Right lobe of liver (tissue), 6 donors: ENCODE results near the gene AKR1B15. TPM values are rescaled to one million over a fixed set of nuclear protein-coding genes. Genes with fewer than 3 reads are reported as not detected.

Experiments used
- ATAC-seq, 4 donors: fragments of 200-7000 bp; cut with Tn5 transposase; one replicate each; pipeline ENCODE4 v1.9.1; 2020; ENCODE audit warnings: mild to moderate bottlenecking in 4 of 4, moderate library complexity in 4 of 4
- DNase-seq, 3 donors: peaks; one replicate each; pipeline ENCODE4 v3.0.0-alpha.2; 2020
- H3K27ac ChIP-seq, 3 donors: fragments of 200-600 bp; one replicate each; pipeline ENCODE4 v1.8.0; 2022
- H3K27me3 ChIP-seq, 2 donors: fragments of 200-600 bp; one replicate each; pipeline ENCODE4 v1.8.0; 2022
- H3K36me3 ChIP-seq, 4 donors: fragments of 200-600 bp; sonication (generic) in 1 of 4; one replicate each; pipeline versions ENCODE4 v1.5.1 to v1.8.0; 2017 to 2022; ENCODE audit warnings: control low read depth in 1 of 4
- H3K4me1 ChIP-seq, 4 donors: fragments of 200-600 bp; sonication (generic) in 1 of 4; one replicate each; pipeline versions ENCODE4 v1.5.1 to v1.8.0; 2017 to 2022; ENCODE audit warnings: control low read depth in 1 of 4
- H3K4me3 ChIP-seq, 3 donors: fragments of 200-600 bp; one replicate each; pipeline ENCODE4 v1.8.0; 2022
- H3K9me3 ChIP-seq, 4 donors: fragments of 200-600 bp; sonication (generic) in 1 of 4; one replicate each; pipeline versions ENCODE4 v1.5.1 to v1.8.0; 2017 to 2022; ENCODE audit warnings: control low read depth in 1 of 4
- POLR2A ChIP-seq: fragments of 450-650 bp; IDR thresholded peaks from one replicate; pipeline ENCODE4 v1.6.1; 2017; ENCODE audit warnings: antibody characterized with exemption, mild to moderate bottlenecking
- WGBS: methylation state at CpG from one replicate; pipeline ENCODE4 v1.1.6; 2018; ENCODE audit warnings: low coverage, low lambda C conversion rate; ENCODE audit not compliant: insufficient coverage; ENCODE audit errors: missing lambda C conversion rate; 5-methylcytosine and 5-hydroxymethylcytosine counted together
- intact Hi-C, 2 donors: fragments of 100-400 bp; cut with DNase I; formaldehyde crosslinking; loops; one replicate each; pipeline versions ENCODE4 v1.11.2 to v1.14.1; 2022
- total RNA-seq, 6 experiments: library from RNA; depleted of rRNA in 2 of 6; stranded (reverse); fragments of >200 nt in 2 of 6; fragmentation: NEBNext Ultra II Directional in 3 of 6; extraction: Animal tissue kit (Norgen Biotek cat#: 25700) in 3 of 6; gene quantifications; one replicate each; pipeline versions ENCODE4 v1.1.0 to v1.2.4, GENCODE V29; 2016 to 2023
- TF ChIP-seq, protein P1 (sequence below), 4 donors: fragments of 200-600 bp in 3 of 4; fragments of 450-650 bp in 1 of 4; IDR thresholded peaks; one replicate each; pipeline versions ENCODE4 v1.5.1 to v1.8.0; 2016 to 2022; ENCODE audit warnings: antibody characterized with exemption in 4 of 4, mild to moderate bottlenecking in 2 of 4
- donor health status: DM: no; HTN: yes; CAD: no.
- donor health status: DM: no; HTN: no; CAD: no.
- donor health status: DM: no; HTN: no; CAD: no.
- donor health status: DM: no; HTN: yes; CAD: no.
- donor health status: DM: no; HTN: yes; CAD: no.

The AKR1B15 gene
- total RNA-seq, 6 experiments from 2014 or later, result 1.8 to 40.4 (median 2.4) TPM; not detected in 2

DNA sequence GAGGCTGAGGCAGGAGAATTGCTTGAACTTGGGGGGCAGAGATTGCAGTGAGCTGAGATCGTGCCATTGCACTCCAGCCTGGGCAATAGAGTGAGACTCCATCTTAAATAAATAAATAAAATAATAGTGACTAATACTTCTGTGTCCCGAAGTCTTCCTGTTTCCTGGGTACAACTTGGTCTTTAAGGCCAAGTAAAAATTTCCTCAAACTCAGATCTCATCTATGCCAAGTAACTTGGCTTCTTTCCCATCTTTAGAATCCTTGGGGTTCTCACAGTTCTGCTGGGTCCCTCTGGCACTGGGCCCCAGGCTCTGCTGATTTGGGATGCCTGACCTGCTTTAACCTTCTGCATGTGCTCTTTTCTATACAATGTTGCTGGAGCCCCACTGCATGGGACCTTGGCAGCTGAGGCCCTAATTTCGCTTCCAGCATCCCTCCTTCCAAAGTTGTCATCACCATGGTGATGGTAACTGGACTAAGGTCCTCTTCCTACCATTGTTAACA is 44.2 kb upstream of the AKR1B15 start:
- ATAC-seq (peak in 1 of 4 donors; percentile 33), DNase-seq (no peak)
- H3K36me3 ChIP-seq, result no peaks in the 10 kb centered on the region
- H3K27me3 ChIP-seq, result no peaks in the 10 kb centered on the region
- intact Hi-C loops, result no loop called here
- H3K4me3 ChIP-seq, result no peak overlapping the region
- no peak overlapping the region for H3K27ac ChIP-seq
- TF ChIP-seq POLR2A, result no peak
- TF ChIP-seq, protein P1, sequence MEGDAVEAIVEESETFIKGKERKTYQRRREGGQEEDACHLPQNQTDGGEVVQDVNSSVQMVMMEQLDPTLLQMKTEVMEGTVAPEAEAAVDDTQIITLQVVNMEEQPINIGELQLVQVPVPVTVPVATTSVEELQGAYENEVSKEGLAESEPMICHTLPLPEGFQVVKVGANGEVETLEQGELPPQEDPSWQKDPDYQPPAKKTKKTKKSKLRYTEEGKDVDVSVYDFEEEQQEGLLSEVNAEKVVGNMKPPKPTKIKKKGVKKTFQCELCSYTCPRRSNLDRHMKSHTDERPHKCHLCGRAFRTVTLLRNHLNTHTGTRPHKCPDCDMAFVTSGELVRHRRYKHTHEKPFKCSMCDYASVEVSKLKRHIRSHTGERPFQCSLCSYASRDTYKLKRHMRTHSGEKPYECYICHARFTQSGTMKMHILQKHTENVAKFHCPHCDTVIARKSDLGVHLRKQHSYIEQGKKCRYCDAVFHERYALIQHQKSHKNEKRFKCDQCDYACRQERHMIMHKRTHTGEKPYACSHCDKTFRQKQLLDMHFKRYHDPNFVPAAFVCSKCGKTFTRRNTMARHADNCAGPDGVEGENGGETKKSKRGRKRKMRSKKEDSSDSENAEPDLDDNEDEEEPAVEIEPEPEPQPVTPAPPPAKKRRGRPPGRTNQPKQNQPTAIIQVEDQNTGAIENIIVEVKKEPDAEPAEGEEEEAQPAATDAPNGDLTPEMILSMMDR (IDR thresholded peaks at IDR 0.05), result no peak
- WGBS, result 68% methylated on average over 2 of the region's 3 CpGs
- no peaks in the 10 kb centered on the region for H3K4me1 ChIP-seq
- no peaks in the 10 kb centered on the region for H3K9me3 ChIP-seq

DNA sequence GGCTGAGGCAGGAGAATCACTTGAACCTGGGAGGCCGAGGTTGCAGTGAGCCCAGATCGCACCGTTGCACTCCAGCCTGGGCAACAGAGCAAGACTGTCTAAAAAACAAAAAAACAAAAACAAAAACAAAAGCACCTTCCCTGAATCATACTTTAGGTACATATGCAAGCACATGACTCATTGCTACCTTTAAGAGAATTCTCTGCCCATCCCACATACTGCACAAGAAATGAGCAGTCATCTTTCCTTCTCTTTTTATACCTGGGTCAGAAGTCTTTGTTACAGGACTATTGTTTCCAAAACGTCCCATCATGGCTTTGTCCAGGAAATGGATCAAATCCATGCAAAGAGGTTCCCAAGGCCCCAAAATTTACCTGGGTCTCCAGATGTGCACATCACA is 43.1 kb upstream of the AKR1B15 start:
- intact Hi-C loops, result no loop called here
- TF ChIP-seq, protein P1 (IDR thresholded peaks at IDR 0.05), result no peak
- TF ChIP-seq POLR2A, result no peak
- no peak overlapping the region for H3K27ac ChIP-seq
- 73% methylated on average over 4 of the region's 4 CpGs for WGBS
- H3K27me3 ChIP-seq, result no peaks in the 10 kb centered on the region
- H3K36me3 ChIP-seq, result no peaks in the 10 kb centered on the region
- no peak overlapping the region for H3K4me3 ChIP-seq
- ATAC-seq (no peak), DNase-seq (no peak)
- H3K9me3 ChIP-seq, result no peaks in the 10 kb centered on the region
- H3K4me1 ChIP-seq, result no peaks in the 10 kb centered on the region

DNA sequence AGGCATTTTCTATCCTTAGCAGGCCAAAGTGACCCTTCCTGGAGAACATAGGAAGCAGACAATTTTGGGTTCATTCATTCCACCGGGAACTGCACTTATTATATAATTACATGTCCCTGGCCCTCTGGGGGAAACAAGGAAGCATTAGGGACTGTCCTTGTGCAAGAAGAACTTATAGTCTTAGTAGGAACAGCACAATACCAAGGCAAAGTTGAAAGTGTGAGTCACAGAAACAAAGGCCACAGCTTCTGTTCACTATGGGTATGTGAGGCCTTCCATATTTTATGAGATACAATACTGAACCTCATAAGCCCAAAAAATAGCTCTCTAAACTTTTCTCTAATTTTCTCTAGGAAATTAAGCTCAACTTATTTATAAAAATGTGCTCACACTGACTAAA is 39.9 kb upstream of the AKR1B15 start:
- H3K27me3 ChIP-seq, result no peaks in the 10 kb centered on the region
- H3K27ac ChIP-seq, result no peak overlapping the region
- H3K4me1 ChIP-seq, result no peaks in the 10 kb centered on the region
- WGBS, result 86% methylated on average over 1 of the region's 1 CpG
- no peaks in the 10 kb centered on the region for H3K36me3 ChIP-seq
- intact Hi-C loops, result no loop called here
- H3K9me3 ChIP-seq, result no peaks in the 10 kb centered on the region
- H3K4me3 ChIP-seq, result no peak overlapping the region
- TF ChIP-seq, protein P1 (IDR thresholded peaks at IDR 0.05), result no peak
- DNase-seq (no peak), ATAC-seq (no peak)

DNA sequence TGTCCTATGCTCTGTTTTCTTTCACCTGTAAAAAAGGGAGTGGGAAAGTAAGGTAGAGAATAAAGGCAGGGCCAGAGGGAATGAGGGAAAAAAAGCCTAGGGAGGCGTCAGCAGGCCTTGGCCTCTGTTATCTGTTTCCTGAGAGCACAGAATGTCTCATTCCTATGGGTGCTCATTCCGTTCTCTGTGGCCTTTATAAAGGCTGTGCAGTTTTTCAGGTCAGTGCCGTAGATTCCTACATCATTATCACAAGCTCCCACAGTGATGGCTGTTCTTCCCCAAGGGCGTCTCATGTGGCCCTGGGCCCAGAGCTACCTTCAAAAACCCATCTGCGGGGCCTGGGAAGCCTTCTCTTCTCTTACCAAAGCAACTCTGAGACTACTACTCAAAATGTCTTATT is 38.3 kb upstream of the AKR1B15 start:
- no peak overlapping the region for H3K4me3 ChIP-seq
- no peaks in the 10 kb centered on the region for H3K36me3 ChIP-seq
- ATAC-seq, result no peak
- H3K9me3 ChIP-seq, result no peaks in the 10 kb centered on the region
- DNase-seq, result no peak
- WGBS, result 56% methylated on average over 5 of the region's 5 CpGs
- intact Hi-C loops, result loop anchor here (10.0 kb wide), 3 partner anchors 56 to 94 kb away; partner anchors contain the start of gene AKR1B1 (in 1 of the 2)
- no peak for TF ChIP-seq POLR2A
- TF ChIP-seq, protein P1 (IDR thresholded peaks at IDR 0.05), result no peak
- H3K27ac ChIP-seq, result no peak overlapping the region
- H3K4me1 ChIP-seq, result peaks cover 0 to 6% (median 0%) of the 10 kb centered on the region in 4 donors
- H3K27me3 ChIP-seq, result no peaks in the 10 kb centered on the region

DNA sequence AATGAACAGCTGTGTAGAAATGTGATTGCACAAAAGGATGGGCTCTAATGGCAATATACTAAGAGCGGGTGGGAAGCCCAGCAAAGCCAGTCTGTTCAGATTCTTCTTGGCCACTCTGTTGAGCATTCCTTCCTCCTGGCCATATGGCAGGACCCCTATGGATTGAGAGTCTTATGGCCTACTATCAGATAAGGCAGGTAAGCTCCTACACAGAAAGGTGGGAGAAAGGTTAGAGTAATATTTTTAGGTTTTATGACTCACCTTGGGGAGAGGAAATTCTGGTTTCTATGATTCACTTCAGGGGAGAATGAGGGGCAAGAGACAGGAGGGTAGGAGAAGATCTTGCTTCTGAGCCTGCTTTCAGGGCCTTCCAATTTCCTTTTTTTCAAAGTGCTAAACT is 36.6 kb upstream of the AKR1B15 start:
- Histone ChIP-seq H3K4me3 (no peak overlapping the region), H3K27ac (no peak overlapping the region), H3K4me1 (peaks cover 0 to 6% (median 0%) of the 10 kb centered on the region in 4 donors), H3K36me3 (no peaks in the 10 kb centered on the region), H3K9me3 (no peaks in the 10 kb centered on the region), H3K27me3 (no peaks in the 10 kb centered on the region)
- no peak for ATAC-seq
- WGBS, result 82% methylated on average over 1 of the region's 1 CpG
- intact Hi-C loops, result loop anchor here (10.0 kb wide), 3 partner anchors 57 to 93 kb away; partner anchors contain the start of gene AKR1B1 (in 1 of the 2)
- no peak for TF ChIP-seq POLR2A
- TF ChIP-seq, protein P1 (IDR thresholded peaks at IDR 0.05), result no peak
- no peak for DNase-seq
